Fibroblast of mammary gland (primary cell): ENCODE results near the gene USP37.

Source experiments
- DNase-seq: peaks from one replicate; pipeline ENCODE4 v3.0.0-alpha.2; 2010; ENCODE audit warnings: low read depth
- H3K4me3 ChIP-seq: 2 replicates; pipeline ENCODE4 v1.5.1; 2011; ENCODE audit warnings: low read depth, mild to moderate bottlenecking, low read length, moderate library complexity; ENCODE audit not compliant: control insufficient read depth
- CTCF ChIP-seq: conservative IDR thresholded peaks from 2 replicates; pipeline ENCODE4 v1.5.1; 2011; ENCODE audit warnings: low read depth, low read length, inconsistent platforms; ENCODE audit not compliant: control insufficient read depth, insufficient read depth

USP37 gene

GRCh38 chr2:218513676-218514075 lies 54.5 kb downstream of the USP37 start:
- no peak for TF ChIP-seq CTCF

GRCh38 chr2:218508299-218508698 lies 59.9 kb downstream of the USP37 start:
- no peak overlapping the region for H3K4me3 ChIP-seq
- TF ChIP-seq CTCF, result no peak
- DNase-seq, result no peak

More at GRCh38 chr2:218513676-218514075, 54.5 kb downstream of the USP37 start:
- DNase-seq, result no peak
- no peak overlapping the region for H3K4me3 ChIP-seq

GRCh38 chr2:218505754-218506371 lies 62.3 kb downstream of the USP37 start:
- no peak for DNase-seq
- no peak for TF ChIP-seq CTCF
- no peak overlapping the region for H3K4me3 ChIP-seq

GRCh38 chr2:218501665-218502064 lies 66.5 kb downstream of the USP37 start:
- DNase-seq, result peak; percentile 34
- no peak for TF ChIP-seq CTCF
- H3K4me3 ChIP-seq, result no peak overlapping the region

- DNase-seq, result no peak
- no peak for TF ChIP-seq CTCF
- no peak overlapping the region for H3K4me3 ChIP-seq
Observed at GRCh38 chr2:218500501-218501060, 67.6 kb downstream of the USP37 start.

GRCh38 chr2:218485986-218486667 lies 82.0 kb downstream of the USP37 start:
- DNase-seq, result no peak
- no peak overlapping the region for H3K4me3 ChIP-seq
- no peak for TF ChIP-seq CTCF
